Measurements from ENCODE around the gene LHX4. TPM values are rescaled to one million over a fixed set of nuclear protein-coding genes. Genes with fewer than 3 reads are reported as not detected.

The LHX4 gene
- 3.7 and 4.2 TPM in 2 replicates for total RNA-seq (2014; rRNA removed; shearing (Covaris generic))

- peak; percentile 68 for DNase-seq
- H3K9me3 ChIP-seq (replicated peaks): no peaks in the 10 kb centered on the region
- H3K27me3 ChIP-seq: peaks cover 4% of the 10 kb centered on the region; the same call in 1 of the 2 replicates
- H3K4me1 ChIP-seq: no peaks in the 10 kb centered on the region
- H3K27ac ChIP-seq: peak within 1 kb of the TSS; percentile 24
- H3K36me3 ChIP-seq: no peaks in the 10 kb centered on the region
- H3K4me3 ChIP-seq: peak within 1 kb of the TSS; percentile 83
Measured at GRCh38 chr1:180229483-180230415, at the start of gene LHX4. LHX4 (plus strand) TSS chr1:180230264; CDS start chr1:180230530, 266 bp downstream.

GRCh38 chr1:180181048-180181447 lies 49.0 kb upstream of the LHX4 start:
- H3K27me3 ChIP-seq: no peaks in the 10 kb centered on the region
- H3K9me3 ChIP-seq (replicated peaks): no peaks in the 10 kb centered on the region
- no peak overlapping the region for H3K27ac ChIP-seq
- DNase-seq: peak; percentile 48 to 60
- 0 out of 2 replicates have a peak, but pooled peaks cover 5% of the 10 kb centered on the region for H3K4me1 ChIP-seq
- no peak overlapping the region for H3K4me3 ChIP-seq
- H3K36me3 ChIP-seq: no peaks in the 10 kb centered on the region

- Histone ChIP-seq H3K4me3 (no peak overlapping the region), H3K4me1 (peaks cover 5% of the 10 kb centered on the region; the same call in 1 of the 2 replicates), H3K9me3 (replicated peaks) (no peaks in the 10 kb centered on the region), H3K27ac (no peak overlapping the region), H3K27me3 (no peaks in the 10 kb centered on the region), H3K36me3 (no peaks in the 10 kb centered on the region)
- no peak for DNase-seq
Measured at GRCh38 chr1:180181996-180182642, 47.9 kb upstream of the LHX4 start.

GRCh38 chr1:180182643-180183311 lies 47.3 kb upstream of the LHX4 start:
- Histone ChIP-seq H3K27me3 (no peaks in the 10 kb centered on the region), H3K4me1 (peaks cover 5% of the 10 kb centered on the region; the same call in 1 of the 2 replicates), H3K9me3 (replicated peaks) (no peaks in the 10 kb centered on the region), H3K27ac (no peak overlapping the region), H3K36me3 (no peaks in the 10 kb centered on the region), H3K4me3 (no peak overlapping the region)
- no peak for DNase-seq

GRCh38 chr1:180183426-180183825 lies 46.6 kb upstream of the LHX4 start:
- H3K27ac ChIP-seq: no peak overlapping the region
- H3K4me3 ChIP-seq: no peak overlapping the region
- H3K36me3 ChIP-seq: no peaks in the 10 kb centered on the region
- no peak for DNase-seq
- H3K9me3 ChIP-seq (replicated peaks): no peaks in the 10 kb centered on the region
- peaks cover 5% of the 10 kb centered on the region; the same call in 1 of the 2 replicates for H3K4me1 ChIP-seq
- no peaks in the 10 kb centered on the region for H3K27me3 ChIP-seq

GRCh38 chr1:180184041-180184440 lies 46.0 kb upstream of the LHX4 start:
- Histone ChIP-seq H3K27me3 (no peaks in the 10 kb centered on the region), H3K27ac (no peak overlapping the region), H3K9me3 (replicated peaks) (no peaks in the 10 kb centered on the region), H3K4me3 (no peak overlapping the region), H3K4me1 (no peaks in the 10 kb centered on the region; the same call in 1 of the 2 replicates), H3K36me3 (no peaks in the 10 kb centered on the region)
- no peak for DNase-seq

- Histone ChIP-seq H3K9me3 (replicated peaks) (no peaks in the 10 kb centered on the region), H3K27ac (no peak overlapping the region), H3K4me3 (no peak overlapping the region), H3K4me1 (no peaks in the 10 kb centered on the region; the same call in 1 of the 2 replicates), H3K36me3 (no peaks in the 10 kb centered on the region), H3K27me3 (no peaks in the 10 kb centered on the region)
- DNase-seq: no peak
Measured at GRCh38 chr1:180185281-180185680, 44.8 kb upstream of the LHX4 start.

GRCh38 chr1:180185971-180186645 lies 44.0 kb upstream of the LHX4 start:
- no peaks in the 10 kb centered on the region for H3K27me3 ChIP-seq
- no peaks in the 10 kb centered on the region for H3K36me3 ChIP-seq
- no peaks in the 10 kb centered on the region for H3K9me3 ChIP-seq (replicated peaks)
- DNase-seq: no peak
- no peak overlapping the region for H3K27ac ChIP-seq
- H3K4me1 ChIP-seq: no peaks in the 10 kb centered on the region; the same call in 1 of the 2 replicates
- H3K4me3 ChIP-seq: no peak overlapping the region

GRCh38 chr1:180186831-180187230 lies 43.2 kb upstream of the LHX4 start:
- no peak overlapping the region for H3K27ac ChIP-seq
- H3K9me3 ChIP-seq (replicated peaks): no peaks in the 10 kb centered on the region
- H3K27me3 ChIP-seq: no peaks in the 10 kb centered on the region
- no peak for DNase-seq
- no peak overlapping the region for H3K4me3 ChIP-seq
- no peaks in the 10 kb centered on the region; the same call in 1 of the 2 replicates for H3K4me1 ChIP-seq
- H3K36me3 ChIP-seq: no peaks in the 10 kb centered on the region

- Histone ChIP-seq H3K9me3 (replicated peaks) (no peaks in the 10 kb centered on the region), H3K4me3 (no peak overlapping the region), H3K27me3 (no peaks in the 10 kb centered on the region), H3K4me1 (no peaks in the 10 kb centered on the region; the same call in 1 of the 2 replicates), H3K27ac (no peak overlapping the region), H3K36me3 (no peaks in the 10 kb centered on the region)
- DNase-seq: no peak
Measured at GRCh38 chr1:180187626-180188025, 42.4 kb upstream of the LHX4 start.

- peak; percentile 76 to 86 for DNase-seq
- Histone ChIP-seq H3K27me3 (no peaks in the 10 kb centered on the region), H3K36me3 (no peaks in the 10 kb centered on the region), H3K4me1 (no peaks in the 10 kb centered on the region; the same call in 1 of the 2 replicates), H3K4me3 (no peak overlapping the region), H3K9me3 (replicated peaks) (no peaks in the 10 kb centered on the region), H3K27ac (no peak overlapping the region)
Measured at GRCh38 chr1:180188091-180188506, 42.0 kb upstream of the LHX4 start.

- no peak for DNase-seq
- Histone ChIP-seq H3K9me3 (replicated peaks) (no peaks in the 10 kb centered on the region), H3K27me3 (no peaks in the 10 kb centered on the region), H3K36me3 (no peaks in the 10 kb centered on the region), H3K4me3 (no peak overlapping the region), H3K4me1 (no peaks in the 10 kb centered on the region; the same call in 1 of the 2 replicates), H3K27ac (no peak overlapping the region)
Measured at GRCh38 chr1:180188684-180189175, 41.3 kb upstream of the LHX4 start.

GRCh38 chr1:180190091-180190490 lies 40.0 kb upstream of the LHX4 start:
- no peak for DNase-seq
- no peaks in the 10 kb centered on the region; the same call in 1 of the 2 replicates for H3K4me1 ChIP-seq
- no peaks in the 10 kb centered on the region for H3K36me3 ChIP-seq
- H3K27me3 ChIP-seq: no peaks in the 10 kb centered on the region
- no peak overlapping the region for H3K4me3 ChIP-seq
- H3K27ac ChIP-seq: no peak overlapping the region
- H3K9me3 ChIP-seq (replicated peaks): no peaks in the 10 kb centered on the region

- no peak overlapping the region for H3K27ac ChIP-seq
- no peaks in the 10 kb centered on the region for H3K27me3 ChIP-seq
- H3K9me3 ChIP-seq (replicated peaks): no peaks in the 10 kb centered on the region
- H3K36me3 ChIP-seq: no peaks in the 10 kb centered on the region
- H3K4me1 ChIP-seq: no peaks in the 10 kb centered on the region
- H3K4me3 ChIP-seq: no peak overlapping the region
- no peak for DNase-seq
Measured at GRCh38 chr1:180192172-180192571, 37.9 kb upstream of the LHX4 start.
